Heart right ventricle (tissue), 16 donors: ENCODE measurements around the gene ABCF3. TPM values are rescaled to one million over a fixed set of nuclear protein-coding genes. Genes with fewer than 3 reads are reported as not detected.

Experiments used
- ATAC-seq, 8 donors: fragments of 200-7000 bp; cut with Tn5 transposase; one replicate each; pipeline ENCODE4 v1.9.1; 2020; ENCODE audit warnings: mild to moderate bottlenecking in 8 of 8, moderate library complexity in 8 of 8, moderate number of reproducible peaks in 1 of 8
- DNase-seq, 2 donors: peaks; one replicate each; pipeline ENCODE4 v3.0.0-alpha.2; 2020
- H3K27ac ChIP-seq, 10 donors: fragments of 200-600 bp; sonication (generic) in 2 of 10; one replicate each; pipeline versions ENCODE4 v1.5.0 to v1.8.0; 2020 to 2022; ENCODE audit warnings: mild to moderate bottlenecking in 3 of 10
- H3K27me3 ChIP-seq, 7 donors: fragments of 200-600 bp; one replicate each; pipeline ENCODE4 v1.8.0; 2021 to 2022; ENCODE audit warnings: mild to moderate bottlenecking in 2 of 7
- H3K36me3 ChIP-seq, 9 donors: fragments of 200-600 bp; sonication (generic) in 1 of 9; one replicate each; pipeline versions ENCODE4 v1.5.0 to v1.8.0; 2020 to 2022; ENCODE audit warnings: mild to moderate bottlenecking in 2 of 9
- H3K4me1 ChIP-seq, 9 donors: fragments of 200-600 bp; sonication (generic) in 1 of 9; one replicate each; pipeline versions ENCODE4 v1.5.0 to v1.8.0; 2020 to 2022; ENCODE audit warnings: mild to moderate bottlenecking in 4 of 9
- H3K4me3 ChIP-seq, 10 donors: fragments of 200-600 bp; sonication (generic) in 2 of 10; one replicate each; pipeline versions ENCODE4 v1.5.0 to v1.8.0; 2020 to 2022; ENCODE audit warnings: mild to moderate bottlenecking in 7 of 10, moderate library complexity in 2 of 10
- H3K9me3 ChIP-seq, 11 donors: fragments of 200-600 bp in 10 of 11; sonication (generic) in 2 of 11; one replicate each; pipeline versions ENCODE4 v1.5.0 to v1.8.0; 2013 to 2022; ENCODE audit warnings: mild to moderate bottlenecking in 2 of 11, control low read depth in 1 of 11, moderate library complexity in 1 of 11
- CTCF ChIP-seq, 9 donors: fragments of 200-600 bp; sonication (generic) in 2 of 9; IDR thresholded peaks; one replicate each; pipeline versions ENCODE4 v1.5.0 to v1.8.0; 2021 to 2022; ENCODE audit warnings: antibody characterized with exemption in 9 of 9, mild to moderate bottlenecking in 5 of 9, moderate library complexity in 1 of 9
- WGBS, 2 donors: extraction: QIAGEN DNeasy Blood & Tissue Kit; methylation state at CpG; one replicate each; pipeline ENCODE4 v1.1.7; 2013; ENCODE audit warnings: inconsistent platforms in 1 of 2; 5-methylcytosine and 5-hydroxymethylcytosine counted together
- intact Hi-C, 10 donors: fragments of 100-400 bp; cut with DNase I; formaldehyde crosslinking; loops; one replicate each; pipeline versions ENCODE4 v1.11.1 to v1.14.2; 2022
- polyA plus RNA-seq, 2 donors: library from polyadenylated mRNA; stranded (reverse); fragments of 200-250 nt; gene quantifications; one replicate each; pipeline ENCODE4 v1.2.3, GENCODE V29; 2013
- total RNA-seq, 10 donors: library from RNA; stranded (reverse); fragmentation: NEBNext Ultra II Directional in 3 of 10; extraction: Animal tissue kit (Norgen Biotek cat#: 25700) in 3 of 10; gene quantifications; one replicate each; pipeline versions ENCODE4 v1.2.1 to v1.2.4, GENCODE V29; 2021 to 2023
- donor health status: Arrhythmogenic right ventricular cardiomyopathy.
- donor health status: ischemic (EF 13 %, LVEDD 7.1; RV severe dilation, severe dysfunction).
- donor health status: healthy with polysubstance abuse.
- donor health status: DM: no; HTN: yes; CAD: no.
- donor health status: DM: no; HTN: no; CAD: no.
- donor health status: ischemic (EF 25% LVEDD 6.9; RV normal size, moderate dysfunction).
- donor health status: ischemic (EF 25% LVEDD 5.7; RV mildly dilated, moderate dysfunction).
- donor health status: healthy.
- donor health status: DM: yes; HTN: yes; CAD: no.
- donor health status: Ischemic cardiomyopathy.
- donor health status: ischemic (EF 35%, LVEDD 5.7; RV mildly dilated, moderate dysfunction).
- donor health status: nonischemic (EF 11% LVEDD 7.7; RV severe dilation, severe dysfunction).
- donor health status: DM: yes; HTN: yes; CAD: no.
- donor health status: PGD.
- donor health status: ischemic (EF 29% LVEDD 5.4; RV normal size, mild dysfunction).
- donor health status: nonischemic (EF 23%, LVEDD 6.1; RV moderate dilation, normal function).

ABCF3 gene
- total and polyA plus RNA-seq, 12 donors = 60.1 to 90.7 (median 73.3) TPM

DNA sequence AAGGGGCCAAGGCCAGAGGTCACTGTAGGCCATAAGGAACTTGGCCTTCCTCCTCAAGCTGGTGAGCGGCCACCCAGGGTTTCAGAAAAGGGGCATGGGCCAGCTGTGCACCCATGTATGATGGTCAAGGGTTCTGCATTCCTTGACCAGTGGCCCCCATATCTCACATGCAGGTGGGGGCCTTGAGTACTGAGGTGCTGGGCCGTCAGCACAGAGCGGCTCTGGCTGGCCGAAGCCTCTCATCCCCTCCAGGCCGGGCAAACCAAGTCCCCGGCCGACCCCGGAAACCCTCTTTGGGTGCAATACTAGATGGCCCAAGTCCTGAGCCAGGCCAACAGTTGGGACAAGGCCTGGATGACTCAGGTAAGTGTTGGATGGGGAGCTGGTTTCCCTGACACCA lies 53.2 kb downstream of the ABCF3 start:
- Histone ChIP-seq H3K27me3 (peaks cover 0 to 8% (median 3%) of the 10 kb centered on the region in 7 donors), H3K4me1 (peaks cover 0 to 8% (median 7%) of the 10 kb centered on the region in 9 donors), H3K9me3 (no peaks in the 10 kb centered on the region), H3K27ac (no peak overlapping the region), H3K36me3 (peaks cover 0 to 25% (median 13%) of the 10 kb centered on the region in 9 donors), H3K4me3 (no peak overlapping the region)
- ATAC-seq = no peak
- no peak for TF ChIP-seq CTCF (IDR thresholded peaks at IDR 0.05)
- no peak for DNase-seq
- intact Hi-C loops = no loop called here
- WGBS, 2 donors = 91% methylated on average over 8 of the region's 8 CpGs

- WGBS, 2 donors = 77% methylated on average over 7 of the region's 7 CpGs
- DNase-seq (no peak), ATAC-seq (no peak)
Measured at GRCh38 chr3:184239708-184240107, 53.7 kb downstream of the ABCF3 start.

DNA sequence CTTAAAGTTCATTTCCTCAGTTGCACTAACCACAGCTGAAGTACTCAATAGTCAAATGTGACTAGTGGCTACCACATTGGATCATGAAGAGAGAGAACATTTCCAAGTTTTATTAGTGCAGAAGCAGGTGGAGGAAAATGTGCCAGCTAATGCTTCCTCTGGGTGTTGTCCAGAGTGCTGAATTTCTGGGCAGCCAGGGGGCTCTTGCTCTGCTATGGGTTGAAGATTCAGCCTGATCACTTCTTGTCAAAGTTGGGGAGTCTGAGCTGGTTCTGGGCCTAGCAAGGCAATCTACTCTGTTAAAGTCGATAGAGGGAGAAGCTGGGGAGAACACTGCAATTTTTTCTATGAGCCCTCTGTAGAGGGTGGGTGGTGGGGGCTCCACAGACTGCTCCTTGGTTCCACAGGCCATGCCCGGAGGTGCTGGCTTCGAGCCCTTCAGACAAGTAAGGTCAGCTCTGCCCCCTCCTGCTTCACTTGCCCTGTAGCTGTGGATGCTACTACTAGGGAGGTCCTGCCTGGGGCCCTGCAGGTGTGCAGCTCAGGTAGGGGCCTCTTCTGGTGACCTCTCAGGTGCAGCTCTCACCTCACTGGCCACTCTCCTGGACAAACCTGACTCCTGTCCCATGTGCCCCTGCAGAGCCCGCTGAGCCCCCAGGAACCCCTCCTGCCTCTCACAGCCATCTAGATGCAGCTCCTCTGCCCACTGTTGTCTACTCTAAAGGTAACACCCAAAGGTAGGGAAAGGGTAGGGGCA lies 54.6 kb downstream of the ABCF3 start:
- TF ChIP-seq CTCF (IDR thresholded peaks at IDR 0.05) = no peak
- intact Hi-C loops = loop anchor here (10.0 kb wide), 4 partner anchors 56 to 346 kb away; partner anchors contain the start of genes ABCF3 (in 2 of the 10) and ABCC5 (in 1 of the 10)
- Histone ChIP-seq H3K27me3 (peaks cover 0 to 8% (median 3%) of the 10 kb centered on the region in 7 donors), H3K36me3 (peaks cover 0 to 38% (median 23%) of the 10 kb centered on the region in 9 donors), H3K4me3 (no peak overlapping the region), H3K9me3 (no peaks in the 10 kb centered on the region), H3K27ac (no peak overlapping the region), H3K4me1 (peaks cover 0 to 8% (median 7%) of the 10 kb centered on the region in 9 donors)
- no peak for DNase-seq
- WGBS, 2 donors = 68% methylated on average over 4 of the region's 4 CpGs
- ATAC-seq = no peak

More at GRCh38 chr3:184239708-184240107, 53.7 kb downstream of the ABCF3 start:
- H3K4me1 ChIP-seq = peaks cover 0 to 8% (median 7%) of the 10 kb centered on the region in 9 donors
- no peak overlapping the region for H3K27ac ChIP-seq
- H3K27me3 ChIP-seq = peaks cover 0 to 8% (median 3%) of the 10 kb centered on the region in 7 donors
- H3K4me3 ChIP-seq = no peak overlapping the region
- no peak for TF ChIP-seq CTCF (IDR thresholded peaks at IDR 0.05)
- H3K9me3 ChIP-seq = no peaks in the 10 kb centered on the region
- peaks cover 0 to 30% (median 17%) of the 10 kb centered on the region in 9 donors for H3K36me3 ChIP-seq
- intact Hi-C loops = loop anchor here (10.0 kb wide), 4 partner anchors 55 to 345 kb away; partner anchors contain the start of genes ABCF3 (in 2 of the 10) and ABCC5 (in 1 of the 10)

DNA sequence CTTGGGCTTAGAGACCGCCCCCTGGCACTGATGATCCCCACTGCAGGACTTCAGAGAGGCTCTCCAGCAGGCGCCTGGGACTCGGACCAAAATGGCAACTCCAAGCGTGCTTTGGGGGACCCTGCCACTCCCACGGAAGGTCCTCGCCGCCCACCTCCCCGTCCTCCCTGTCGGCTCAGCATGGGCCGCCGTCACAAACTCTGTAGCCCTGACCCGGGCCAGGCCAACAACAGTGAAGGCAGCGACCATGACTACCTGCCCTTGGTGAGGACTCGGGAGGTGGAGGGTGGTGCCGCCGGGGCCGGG lies 55.1 kb downstream of the ABCF3 start:
- ATAC-seq (peak in 2 of 8 donors; percentile 8 to 31), DNase-seq (no peak)
- H3K27me3 ChIP-seq = peaks cover 0 to 8% (median 3%) of the 10 kb centered on the region in 7 donors
- no peak for TF ChIP-seq CTCF (IDR thresholded peaks at IDR 0.05)
- intact Hi-C loops = loop anchor here (10.0 kb wide), 4 partner anchors 56 to 346 kb away; partner anchors contain the start of genes ABCF3 (in 2 of the 10) and ABCC5 (in 1 of the 10)
- no peaks in the 10 kb centered on the region for H3K9me3 ChIP-seq
- no peak overlapping the region for H3K4me3 ChIP-seq
- WGBS, 2 donors = 30 to 32% methylated on average over 17 of the region's 17 CpGs
- H3K4me1 ChIP-seq = peaks cover 0 to 8% (median 7%) of the 10 kb centered on the region in 9 donors
- H3K27ac ChIP-seq = no peak overlapping the region
- peaks cover 0 to 43% (median 26%) of the 10 kb centered on the region in 9 donors for H3K36me3 ChIP-seq
